Coronary artery (tissue), 2 donors: ENCODE measurements around the gene WDR35.

ENCODE experiments used
- DNase-seq: peaks from one replicate; pipeline ENCODE4 v3.0.0-alpha.2; 2017; ENCODE audit warnings: low spot score
- H3K27ac ChIP-seq, 2 donors: fragments of 200-600 bp; sonication (generic); one replicate each; pipeline ENCODE4 v1.5.1; 2016 to 2019
- H3K4me3 ChIP-seq: fragments of 200-600 bp; sonication (generic); 2 replicates; pipeline ENCODE4 v1.5.1; 2016; ENCODE audit warnings: mild to moderate bottlenecking, moderate library complexity
- CTCF ChIP-seq: fragments of 200-600 bp; sonication (generic); IDR thresholded peaks from one replicate; pipeline ENCODE4 v1.5.1; 2019; ENCODE audit warnings: antibody characterized with exemption

The WDR35 gene

GRCh38 chr2:19944205-19944845, 45.6 kb downstream of the WDR35 start:
- no peak overlapping the region for H3K4me3 ChIP-seq
- no peak for DNase-seq
- no peak overlapping the region for H3K27ac ChIP-seq
- no peak for TF ChIP-seq CTCF

DNA sequence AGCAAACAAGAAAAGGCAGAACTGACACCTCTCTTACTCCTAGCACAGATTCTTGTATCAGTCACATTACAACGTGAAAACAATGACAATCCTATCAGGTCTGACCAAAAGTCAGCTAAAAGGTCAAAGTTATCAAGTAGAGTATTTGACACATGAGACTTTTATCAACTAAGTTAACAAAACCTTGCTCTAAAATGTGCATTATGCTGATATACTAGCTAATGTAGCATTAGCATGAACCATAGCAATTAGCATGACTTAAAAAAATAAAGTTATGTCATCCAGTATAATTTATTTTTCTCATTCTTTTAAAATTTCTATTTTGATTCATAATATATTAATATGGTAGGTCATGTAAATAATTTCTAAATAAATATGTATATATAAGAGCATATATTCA, 46.7 kb downstream of the WDR35 start:
- no peak for DNase-seq
- Histone ChIP-seq H3K4me3 (no peak overlapping the region), H3K27ac (no peak overlapping the region)
- TF ChIP-seq CTCF, result no peak

DNA sequence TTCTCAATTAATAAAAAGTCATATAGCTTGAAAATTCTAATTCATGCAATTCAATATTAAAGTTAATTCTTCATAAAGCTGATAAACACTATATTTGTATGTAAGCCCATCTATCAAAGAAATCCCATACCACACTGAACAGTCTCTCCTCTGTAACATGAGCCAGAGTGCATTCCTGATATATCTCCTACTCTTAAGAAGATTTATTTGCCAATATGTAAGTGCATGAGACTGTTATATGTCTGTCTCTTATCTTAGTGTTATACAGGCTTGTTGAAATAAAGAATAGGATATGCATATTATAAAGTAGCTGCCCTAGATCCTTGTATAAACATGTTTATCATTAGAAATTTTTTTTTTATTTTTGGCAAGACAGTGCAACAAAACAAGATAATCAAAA, 47.7 kb downstream of the WDR35 start:
- no peak overlapping the region for H3K4me3 ChIP-seq
- no peak for TF ChIP-seq CTCF
- no peak overlapping the region for H3K27ac ChIP-seq
- DNase-seq, result no peak

DNA sequence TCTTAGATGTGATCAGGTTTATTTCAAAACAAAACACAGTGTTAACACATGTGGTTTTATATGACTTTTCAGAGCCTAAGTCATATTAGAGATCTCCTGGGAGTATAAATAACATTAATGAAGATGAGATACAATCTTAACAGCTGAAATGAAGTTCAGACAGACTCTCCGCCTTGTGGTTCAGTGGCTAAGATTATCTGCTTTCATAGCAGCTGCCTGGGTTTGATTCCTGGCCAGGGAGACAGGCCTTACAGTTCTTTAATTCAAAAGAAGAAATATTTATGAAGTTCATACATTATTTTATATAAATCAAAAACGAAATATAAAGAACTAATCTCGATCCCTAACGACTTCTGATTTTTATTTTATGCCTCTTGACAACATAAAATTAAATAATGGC, 52.9 kb downstream of the WDR35 start:
- TF ChIP-seq CTCF, result no peak
- H3K27ac ChIP-seq, result no peak overlapping the region
- no peak overlapping the region for H3K4me3 ChIP-seq
- DNase-seq, result no peak

GRCh38 chr2:19936203-19936602, 53.7 kb downstream of the WDR35 start:
- DNase-seq, result no peak
- no peak overlapping the region for H3K27ac ChIP-seq
- no peak for TF ChIP-seq CTCF
- no peak overlapping the region for H3K4me3 ChIP-seq

GRCh38 chr2:19933351-19933981, 56.4 kb downstream of the WDR35 start:
- no peak overlapping the region for H3K27ac ChIP-seq
- H3K4me3 ChIP-seq, result no peak overlapping the region
- DNase-seq, result no peak
- no peak for TF ChIP-seq CTCF

GRCh38 chr2:19932928-19933327, 57.0 kb downstream of the WDR35 start:
- no peak for DNase-seq
- H3K27ac ChIP-seq, result no peak overlapping the region
- no peak overlapping the region for H3K4me3 ChIP-seq
- TF ChIP-seq CTCF, result no peak
